ENCODE measurements around the gene ZGLP1.

DNA sequence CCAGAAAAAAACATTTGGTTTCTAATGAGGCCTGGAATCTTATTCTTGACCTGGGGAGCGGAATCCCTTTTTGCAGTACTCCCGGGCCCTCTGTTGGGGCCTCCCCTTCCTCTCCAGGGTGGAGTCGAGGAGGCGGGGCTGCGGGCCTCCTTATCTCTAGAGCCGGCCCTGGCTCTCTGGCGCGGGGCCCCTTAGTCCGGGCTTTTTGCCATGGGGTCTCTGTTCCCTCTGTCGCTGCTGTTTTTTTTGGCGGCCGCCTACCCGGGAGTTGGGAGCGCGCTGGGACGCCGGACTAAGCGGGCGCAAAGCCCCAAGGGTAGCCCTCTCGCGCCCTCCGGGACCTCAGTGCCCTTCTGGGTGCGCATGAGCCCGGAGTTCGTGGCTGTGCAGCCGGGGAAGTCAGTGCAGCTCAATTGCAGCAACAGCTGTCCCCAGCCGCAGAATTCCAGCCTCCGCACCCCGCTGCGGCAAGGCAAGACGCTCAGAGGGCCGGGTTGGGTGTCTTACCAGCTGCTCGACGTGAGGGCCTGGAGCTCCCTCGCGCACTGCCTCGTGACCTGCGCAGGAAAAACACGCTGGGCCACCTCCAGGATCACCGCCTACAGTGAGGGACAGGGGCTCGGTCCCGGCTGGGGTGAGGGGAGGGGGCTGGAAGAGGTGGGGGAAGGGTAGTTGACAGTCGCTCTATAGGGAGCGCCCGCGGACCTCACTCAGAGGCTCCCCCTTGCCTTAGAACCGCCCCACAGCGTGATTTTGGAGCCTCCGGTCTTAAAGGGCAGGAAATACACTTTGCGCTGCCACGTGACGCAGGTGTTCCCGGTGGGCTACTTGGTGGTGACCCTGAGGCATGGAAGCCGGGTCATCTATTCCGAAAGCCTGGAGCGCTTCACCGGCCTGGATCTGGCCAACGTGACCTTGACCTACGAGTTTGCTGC lies 22.5 kb downstream of the ZGLP1 start, which contains the start of gene ICAM4:
- TF ChIP-seq, protein P1, sequence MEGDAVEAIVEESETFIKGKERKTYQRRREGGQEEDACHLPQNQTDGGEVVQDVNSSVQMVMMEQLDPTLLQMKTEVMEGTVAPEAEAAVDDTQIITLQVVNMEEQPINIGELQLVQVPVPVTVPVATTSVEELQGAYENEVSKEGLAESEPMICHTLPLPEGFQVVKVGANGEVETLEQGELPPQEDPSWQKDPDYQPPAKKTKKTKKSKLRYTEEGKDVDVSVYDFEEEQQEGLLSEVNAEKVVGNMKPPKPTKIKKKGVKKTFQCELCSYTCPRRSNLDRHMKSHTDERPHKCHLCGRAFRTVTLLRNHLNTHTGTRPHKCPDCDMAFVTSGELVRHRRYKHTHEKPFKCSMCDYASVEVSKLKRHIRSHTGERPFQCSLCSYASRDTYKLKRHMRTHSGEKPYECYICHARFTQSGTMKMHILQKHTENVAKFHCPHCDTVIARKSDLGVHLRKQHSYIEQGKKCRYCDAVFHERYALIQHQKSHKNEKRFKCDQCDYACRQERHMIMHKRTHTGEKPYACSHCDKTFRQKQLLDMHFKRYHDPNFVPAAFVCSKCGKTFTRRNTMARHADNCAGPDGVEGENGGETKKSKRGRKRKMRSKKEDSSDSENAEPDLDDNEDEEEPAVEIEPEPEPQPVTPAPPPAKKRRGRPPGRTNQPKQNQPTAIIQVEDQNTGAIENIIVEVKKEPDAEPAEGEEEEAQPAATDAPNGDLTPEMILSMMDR (IDR thresholded peaks at IDR 0.05): no peak
- TF ChIP-seq POLR2AphosphoS5 (IDR thresholded peaks at IDR 0.05; ENCODE audit: low read depth, low read length) (0 out of 2 replicates have a peak, but pooled peaks have one; percentile 19), SIN3A (IDR thresholded peaks at IDR 0.05; ENCODE audit: borderline replicate concordance, insufficient read depth, low read depth, low read length) (no peak)

All from Panc1 (cell line).